Cardiac muscle cell (in vitro differentiated cells and primary cell): Measurements from ENCODE around the gene RNF44. TPM values are rescaled to one million over a fixed set of nuclear protein-coding genes. Genes with fewer than 3 reads are reported as not detected.
A peak's percentile ranks its signal among the peaks of the same experiment; 100 is the strongest.

Experiments used
- DNase-seq, 2 donors: peaks; one replicate each; pipeline versions ENCODE4 v3.0.0 to v3.0.0-alpha.2; 2010 to 2017; ENCODE audit warnings: low read depth in 1 of 2, low spot score in 1 of 2
- H3K27ac ChIP-seq: fragments of 200-600 bp; sonication (generic); 2 replicates; pipeline ENCODE4 v1.5.1; 2016
- H3K27me3 ChIP-seq: fragments of 200-600 bp; sonication (generic); 2 replicates; pipeline ENCODE4 v1.6.0; 2016; ENCODE audit warnings: control low read depth
- H3K36me3 ChIP-seq: fragments of 200-600 bp; sonication (generic); 2 replicates; pipeline ENCODE4 v1.5.1; 2016; ENCODE audit warnings: control low read depth
- H3K4me1 ChIP-seq: fragments of 200-600 bp; sonication (generic); 2 replicates; pipeline ENCODE4 v1.8.1; 2017; ENCODE audit warnings: low read depth, mild to moderate bottlenecking, mixed run types
- H3K4me3 ChIP-seq: fragments of 200-600 bp; sonication (generic); 2 replicates; pipeline ENCODE4 v1.5.1; 2016; ENCODE audit warnings: mild to moderate bottlenecking
- H3K9me3 ChIP-seq: fragments of 200-600 bp; sonication (generic); 2 replicates; pipeline ENCODE4 v1.5.1; 2017; ENCODE audit warnings: low read depth, mild to moderate bottlenecking, control low read depth
- polyA plus RNA-seq: library from polyadenylated mRNA; unstranded; fragments of >200 nt; fragmentation: Nextera tagmentation; extraction: Ambion mirVana; gene quantifications from 2 replicates; pipeline ENCODE4 v1.2.1, GENCODE V29; 2016
- total RNA-seq: library from RNA; depleted of rRNA; stranded (reverse); fragments of >200 nt; gene quantifications from 2 replicates; pipeline ENCODE4 v1.2.3, GENCODE V29; 2016
- TF ChIP-seq, protein P1 (sequence below): IDR thresholded peaks from 2 replicates; pipeline ENCODE4 v1.5.1; 2012; ENCODE audit warnings: low read depth, mild to moderate bottlenecking, low read length

The RNF44 gene
- total and polyA plus RNA-seq, 2 experiments from 2014 or later: 16.1 to 77.6 TPM

DNA sequence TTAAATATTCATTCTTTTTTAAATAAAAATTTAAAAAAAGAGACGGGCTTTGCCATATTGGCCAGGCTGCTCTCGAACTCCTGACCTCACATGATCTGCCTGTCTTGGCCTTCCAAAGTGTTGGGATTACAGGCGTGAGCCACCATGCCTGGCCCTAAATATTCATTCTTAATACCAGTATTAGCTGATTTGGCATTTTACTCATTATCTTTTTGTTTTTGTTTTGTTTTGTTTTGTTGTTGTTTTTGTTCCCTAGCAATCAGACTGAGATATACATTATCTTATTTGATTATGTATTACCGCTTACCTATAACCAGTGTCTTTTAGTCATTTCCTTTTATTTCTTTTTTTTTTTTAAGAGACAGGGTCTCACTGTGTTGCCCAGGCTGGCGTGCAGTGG is 37.9 kb downstream of the RNF44 start:
- no peaks in the 10 kb centered on the region for H3K4me1 ChIP-seq
- H3K36me3 ChIP-seq: peaks cover 76% of the 10 kb centered on the region
- no peak overlapping the region for H3K4me3 ChIP-seq
- DNase-seq: no peak
- no peaks in the 10 kb centered on the region for H3K27me3 ChIP-seq
- no peaks in the 10 kb centered on the region for H3K9me3 ChIP-seq
- no peak overlapping the region for H3K27ac ChIP-seq
- TF ChIP-seq, protein P1, sequence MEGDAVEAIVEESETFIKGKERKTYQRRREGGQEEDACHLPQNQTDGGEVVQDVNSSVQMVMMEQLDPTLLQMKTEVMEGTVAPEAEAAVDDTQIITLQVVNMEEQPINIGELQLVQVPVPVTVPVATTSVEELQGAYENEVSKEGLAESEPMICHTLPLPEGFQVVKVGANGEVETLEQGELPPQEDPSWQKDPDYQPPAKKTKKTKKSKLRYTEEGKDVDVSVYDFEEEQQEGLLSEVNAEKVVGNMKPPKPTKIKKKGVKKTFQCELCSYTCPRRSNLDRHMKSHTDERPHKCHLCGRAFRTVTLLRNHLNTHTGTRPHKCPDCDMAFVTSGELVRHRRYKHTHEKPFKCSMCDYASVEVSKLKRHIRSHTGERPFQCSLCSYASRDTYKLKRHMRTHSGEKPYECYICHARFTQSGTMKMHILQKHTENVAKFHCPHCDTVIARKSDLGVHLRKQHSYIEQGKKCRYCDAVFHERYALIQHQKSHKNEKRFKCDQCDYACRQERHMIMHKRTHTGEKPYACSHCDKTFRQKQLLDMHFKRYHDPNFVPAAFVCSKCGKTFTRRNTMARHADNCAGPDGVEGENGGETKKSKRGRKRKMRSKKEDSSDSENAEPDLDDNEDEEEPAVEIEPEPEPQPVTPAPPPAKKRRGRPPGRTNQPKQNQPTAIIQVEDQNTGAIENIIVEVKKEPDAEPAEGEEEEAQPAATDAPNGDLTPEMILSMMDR: no peak

DNA sequence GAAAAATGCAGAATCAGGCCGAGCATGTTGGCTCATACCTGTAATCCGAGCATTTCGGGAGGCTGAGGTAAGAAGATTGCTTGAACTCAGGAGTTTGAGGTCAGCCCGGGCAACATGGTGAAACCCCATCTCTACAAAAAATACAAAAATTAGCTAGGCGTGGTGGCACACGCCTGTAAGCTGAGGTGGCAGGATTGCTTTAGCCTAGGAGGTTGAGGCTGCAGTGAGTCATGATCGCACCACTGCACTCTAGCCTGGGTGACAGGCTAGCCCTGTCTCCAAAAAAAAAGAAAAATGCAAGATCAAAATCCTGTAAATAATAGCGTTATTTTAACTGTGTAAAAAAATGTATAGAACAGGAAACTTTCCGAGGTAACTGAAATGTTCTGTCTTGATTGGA is 39.4 kb downstream of the RNF44 start:
- H3K4me1 ChIP-seq: no peaks in the 10 kb centered on the region
- H3K36me3 ChIP-seq: peaks cover 84% of the 10 kb centered on the region
- no peaks in the 10 kb centered on the region for H3K9me3 ChIP-seq
- no peaks in the 10 kb centered on the region for H3K27me3 ChIP-seq
- DNase-seq: no peak
- TF ChIP-seq, protein P1: no peak
- H3K4me3 ChIP-seq: no peak overlapping the region
- no peak overlapping the region for H3K27ac ChIP-seq

DNA sequence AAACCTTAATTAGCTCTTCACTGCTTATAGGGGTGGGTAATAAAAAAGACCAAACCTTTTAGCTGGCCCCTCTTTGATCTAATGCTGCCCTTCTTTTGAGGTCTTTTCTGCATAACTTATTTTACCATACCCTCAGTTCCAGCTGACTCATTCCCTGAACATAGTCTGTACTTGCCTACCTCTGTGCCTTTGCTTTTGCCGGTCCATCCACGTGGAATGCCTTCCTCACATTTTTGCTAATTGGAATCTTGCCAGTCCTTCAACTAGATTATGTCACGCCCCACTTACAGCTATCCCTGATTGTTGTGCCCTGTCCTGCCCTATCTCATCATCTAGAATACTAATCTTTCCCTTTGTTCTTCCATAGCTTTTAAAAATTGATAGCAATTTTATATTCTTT is 44.8 kb downstream of the RNF44 start:
- Histone ChIP-seq H3K36me3 (peaks cover 67% of the 10 kb centered on the region), H3K27ac (no peak overlapping the region), H3K4me1 (no peaks in the 10 kb centered on the region), H3K4me3 (no peak overlapping the region), H3K27me3 (no peaks in the 10 kb centered on the region), H3K9me3 (no peaks in the 10 kb centered on the region)
- DNase-seq: peak in 1 of 2 donors; percentile 9
- TF ChIP-seq, protein P1: no peak

DNA sequence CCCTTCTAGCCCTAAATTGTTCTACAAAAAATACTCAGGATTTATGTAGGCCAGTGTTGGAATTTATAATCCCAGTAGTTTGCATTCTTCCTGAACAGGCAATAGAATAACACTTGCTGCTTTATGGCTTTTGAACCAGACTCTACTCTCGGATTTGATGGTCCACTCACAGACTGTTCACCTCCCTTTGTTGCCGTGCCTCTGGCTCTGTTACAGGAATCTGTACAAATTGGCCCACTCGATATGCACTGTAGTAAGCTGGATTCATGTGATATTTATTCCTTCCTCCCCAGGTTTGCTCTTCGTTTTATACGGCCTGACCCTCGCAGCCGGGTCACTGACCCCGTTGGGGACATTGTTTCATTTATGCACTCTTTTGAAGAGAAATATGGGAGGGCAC is 45.3 kb downstream of the RNF44 start:
- H3K36me3 ChIP-seq: peaks cover 67% of the 10 kb centered on the region

DNA sequence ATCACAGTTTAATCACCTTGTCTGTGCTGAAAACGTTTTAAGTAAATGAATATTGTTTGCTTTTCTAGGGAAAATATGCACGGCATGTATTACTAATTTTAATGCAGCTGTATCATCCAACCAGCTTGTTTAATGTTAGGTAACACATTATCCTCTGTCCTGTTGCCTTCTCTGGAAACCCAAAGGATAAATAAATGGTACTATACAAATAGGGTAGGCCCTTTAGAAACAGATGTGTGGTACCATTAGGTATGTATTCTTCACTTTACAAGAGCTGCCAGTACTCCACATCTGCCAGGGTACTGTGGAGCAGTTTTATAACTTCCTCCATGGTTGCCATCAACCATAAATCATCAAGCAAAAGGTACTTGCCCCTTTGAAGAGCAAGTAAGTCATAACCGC is 46.1 kb downstream of the RNF44 start:
- Histone ChIP-seq H3K9me3 (no peaks in the 10 kb centered on the region), H3K4me1 (no peaks in the 10 kb centered on the region), H3K4me3 (no peak overlapping the region), H3K27me3 (no peaks in the 10 kb centered on the region), H3K27ac (no peak overlapping the region), H3K36me3 (peaks cover 67% of the 10 kb centered on the region)
- TF ChIP-seq, protein P1: no peak
- DNase-seq: no peak

More for the DNA sequence above, 45.3 kb downstream of the RNF44 start:
- no peak overlapping the region for H3K4me3 ChIP-seq
- no peaks in the 10 kb centered on the region for H3K4me1 ChIP-seq
- H3K27me3 ChIP-seq: no peaks in the 10 kb centered on the region
- TF ChIP-seq, protein P1: no peak
- no peaks in the 10 kb centered on the region for H3K9me3 ChIP-seq
- H3K27ac ChIP-seq: no peak overlapping the region
- no peak for DNase-seq

DNA sequence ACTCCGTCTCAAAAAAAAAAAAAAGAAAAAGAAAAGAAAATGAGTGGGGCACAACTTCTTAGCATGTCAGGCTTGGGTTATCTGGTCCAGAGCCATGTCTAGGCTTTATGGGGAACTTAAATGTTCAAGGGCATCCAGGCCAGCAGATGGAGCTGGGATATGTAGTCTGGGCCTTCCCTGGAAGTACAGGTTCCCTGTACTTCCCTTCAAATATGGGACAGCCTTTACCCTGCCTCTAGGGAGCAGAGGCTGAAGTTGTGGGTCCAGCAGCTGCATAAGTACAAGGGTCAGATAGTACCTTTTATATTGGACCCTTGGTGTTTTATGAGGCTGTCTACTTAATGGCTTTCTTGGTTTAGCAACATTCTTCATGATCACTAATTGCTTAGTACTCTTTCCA is 46.9 kb downstream of the RNF44 start:
- TF ChIP-seq, protein P1: no peak
- DNase-seq: no peak
- Histone ChIP-seq H3K9me3 (no peaks in the 10 kb centered on the region), H3K36me3 (peaks cover 62% of the 10 kb centered on the region), H3K4me1 (no peaks in the 10 kb centered on the region), H3K4me3 (no peak overlapping the region), H3K27me3 (no peaks in the 10 kb centered on the region), H3K27ac (no peak overlapping the region)
